HCT116 (cell line): Measurements from ENCODE around the gene PPIF. TPM values are rescaled to one million over a fixed set of nuclear protein-coding genes. Genes with fewer than 3 reads are reported as not detected.

Experiments
- ATAC-seq: fragments of 200-7000 bp; cut with Tn5 transposase; 2 replicates; pipeline ENCODE4 v1.9.1; 2020; ENCODE audit warnings: mild to moderate bottlenecking, moderate library complexity
- BruUV-seq: library from RNA; stranded (reverse); fragments of 400-500 nt; replicated peaks from 2 replicates; lab custom pipeline; 2021; lab: Mats Ljungman, UMichigan
- CTCF ChIA-PET: fragments of 300-600 bp; sonication (Branson Sonifier 250); formaldehyde crosslinking; loops from one replicate; lab custom pipeline; 2021; ENCODE audit warnings: antibody characterized with exemption; lab: Charles Lee
- POLR2A ChIA-PET: fragments of 300-600, 350-600 bp; sonication (Branson Sonifier 250); formaldehyde crosslinking; loops from one replicate; lab custom pipeline; 2021; ENCODE audit warnings: antibody characterized with exemption; lab: Charles Lee
- RAD21 ChIA-PET, 2 experiments: fragments of 300-600 bp; sonication (Branson Sonifier 250); formaldehyde crosslinking; loops; one replicate each; lab custom pipeline; 2023; ENCODE audit warnings: low total read pairs in 2 of 2; ENCODE audit not compliant: uncharacterized antibody in 2 of 2, unreplicated experiment in 2 of 2, low non-redundant PET in 1 of 2; lab: Charles Lee
- DNase-seq: peaks from one replicate; pipeline ENCODE4 v3.0.0-alpha.2; 2010; ENCODE audit warnings: low read depth, low spot score
- H2AFZ ChIP-seq: fragments of 200-600 bp; shearing (Covaris generic), sonication (generic); 2 replicates; pipeline ENCODE4 v1.6.1; 2017; ENCODE audit warnings: low read depth, mixed run types, mixed read lengths, antibody characterized with exemption, low read length; ENCODE audit not compliant: poor library complexity, severe bottlenecking
- H3K27ac ChIP-seq: 2 replicates; pipeline ENCODE4 v1.5.1; 2012; ENCODE audit warnings: low read depth, low read length
- H3K27me3 ChIP-seq: fragments of 200-600 bp; sonication (generic); 2 replicates; pipeline ENCODE4 v1.6.1; 2016; ENCODE audit warnings: mixed run types, low read length, mixed read lengths; ENCODE audit not compliant: insufficient read depth
- H3K36me3 ChIP-seq, 2 experiments: fragments of 200-500 bp in 1 of 2; fragments of 200-600 bp in 1 of 2; sonication (Bioruptor generic) in 1 of 2; sonication (generic) in 1 of 2; 2 replicates each; pipeline versions ENCODE4 v1.5.1 to v1.6.1; 2014 to 2016; ENCODE audit warnings: low read length in 2 of 2, inconsistent platforms in 1 of 2, mixed read lengths in 1 of 2, mixed run types in 1 of 2; ENCODE audit not compliant: insufficient read depth in 2 of 2, control insufficient read depth in 1 of 2
- H3K4me1 ChIP-seq, 2 experiments: fragments of 200-600 bp in 1 of 2; sonication (generic) in 1 of 2; 2 replicates each; pipeline versions ENCODE4 v1.5.1 to v1.6.1; 2012 to 2017; ENCODE audit warnings: low read length in 2 of 2, inconsistent platforms in 1 of 2, mild to moderate bottlenecking in 1 of 2, mixed read lengths in 1 of 2, mixed run types in 1 of 2, moderate library complexity in 1 of 2; ENCODE audit not compliant: insufficient read depth in 2 of 2, control insufficient read depth in 1 of 2
- H3K4me2 ChIP-seq: fragments of 200-600 bp; sonication (generic); 2 replicates; pipeline ENCODE4 v1.6.1; 2017; ENCODE audit warnings: mixed run types, low read length, mixed read lengths
- H3K4me3 ChIP-seq, 2 experiments: fragments of 200-600 bp in 1 of 2; sonication (generic) in 1 of 2; replicated peaks in 1 of 2; 2 replicates each; pipeline ENCODE4 v1.5.1; 2011 to 2016; ENCODE audit warnings: low read length in 2 of 2, control low read depth in 1 of 2, low read depth in 1 of 2, mild to moderate bottlenecking in 1 of 2, mixed read lengths in 1 of 2, mixed run types in 1 of 2
- H3K79me2 ChIP-seq: fragments of 200-600 bp; sonication (generic); 2 replicates; pipeline ENCODE4 v1.6.1; 2017; ENCODE audit warnings: mild to moderate bottlenecking, mixed run types, low read length, moderate library complexity, mixed read lengths; ENCODE audit not compliant: insufficient read depth
- H3K9ac ChIP-seq: fragments of 200-600 bp; sonication (generic); 2 replicates; pipeline ENCODE4 v1.6.1; 2016; ENCODE audit warnings: low read length, mixed read lengths
- H3K9me2 ChIP-seq: fragments of 200-600 bp; sonication (generic), shearing (Covaris generic); 2 replicates; pipeline ENCODE4 v1.6.1; 2017; ENCODE audit warnings: mixed run types, mild to moderate bottlenecking, moderate library complexity; ENCODE audit not compliant: insufficient read depth
- H3K9me3 ChIP-seq, 2 experiments: fragments of 200-500 bp in 1 of 2; fragments of 200-600 bp in 1 of 2; sonication (Bioruptor generic) in 1 of 2; sonication (generic) in 1 of 2; 2 replicates each; pipeline ENCODE4 v1.6.1; 2014 to 2017; ENCODE audit warnings: low read length in 2 of 2, mixed read lengths in 2 of 2, inconsistent platforms in 1 of 2, low read depth in 1 of 2, mild to moderate bottlenecking in 1 of 2, mixed run types in 1 of 2, moderate library complexity in 1 of 2; ENCODE audit not compliant: control insufficient read depth in 1 of 2, insufficient read depth in 1 of 2
- H4K20me1 ChIP-seq: fragments of 200-600 bp; sonication (generic), shearing (Covaris generic); 2 replicates; pipeline ENCODE4 v1.6.1; 2017; ENCODE audit warnings: mixed run types, mild to moderate bottlenecking, moderate library complexity; ENCODE audit not compliant: insufficient read depth
- ATF3 ChIP-seq: IDR thresholded peaks from 2 replicates; pipeline ENCODE4 v1.6.1; 2012
- POLR2A ChIP-seq: IDR thresholded peaks from 2 replicates; pipeline ENCODE4 v1.7.0; 2011; ENCODE audit warnings: borderline replicate concordance; ENCODE audit not compliant: insufficient read depth, insufficient read length; ENCODE audit errors: extremely low read depth
- RAD21 ChIP-seq: IDR thresholded peaks from 2 replicates; pipeline ENCODE4 v1.6.1; 2012; ENCODE audit warnings: low read depth, mild to moderate bottlenecking
- TCF7L2 ChIP-seq: IDR thresholded peaks from 2 replicates; pipeline ENCODE4 v1.7.0; 2011; ENCODE audit warnings: borderline replicate concordance, inconsistent platforms; ENCODE audit not compliant: insufficient read depth, insufficient read length; ENCODE audit errors: extremely low read depth
- ZBTB33 ChIP-seq: IDR thresholded peaks from 2 replicates; pipeline ENCODE4 v1.6.1; 2011; ENCODE audit warnings: mild to moderate bottlenecking, low read length, moderate library complexity; ENCODE audit not compliant: insufficient replicate concordance; ENCODE audit errors: extremely low read depth
- intact Hi-C: fragments of 100-400 bp; cut with micrococcal nuclease; formaldehyde crosslinking; loops from 2 replicates; pipeline ENCODE4 v1.10.0; 2022
- total RNA-seq: library from RNA; stranded (reverse); gene quantifications from one replicate; pipeline ENCODE4 v1.2.1, GENCODE V29; 2021; ENCODE audit not compliant: unreplicated experiment

Gene PPIF
- total RNA-seq, 1 experiment from 2014 or later: 85.0 TPM

- CTCF ChIA-PET: interaction anchor here (0.9 kb wide), 1 partner anchor 11 kb away, joined by 3 read pairs; no protein-coding TSS in a partner anchor
- Histone ChIP-seq H3K27me3 (no peaks in the 10 kb centered on the region), H3K79me2 (no peaks in the 10 kb centered on the region), H3K36me3 (no peaks in the 10 kb centered on the region), H3K9me2 (no peaks in the 10 kb centered on the region), H3K9ac (no peak overlapping the region), H3K27ac (no peak overlapping the region), H3K9me3 (no peaks in the 10 kb centered on the region), H3K4me1 (no peaks in the 10 kb centered on the region), H3K4me2 (no peak overlapping the region), H2AFZ (no peak overlapping the region), H4K20me1 (no peaks in the 10 kb centered on the region), H3K4me3 (no peak overlapping the region)
- intact Hi-C loops: no loop called here
- TF ChIP-seq RAD21 (0 out of 2 replicates have a peak, but pooled peaks have one; percentile 15), TCF7L2 (no peak), ATF3 (no peak), POLR2A (no peak), ZBTB33 (no peak)
- ATAC-seq (no peak), DNase-seq (no peak)
- BruUV-seq: no TSS peak
- POLR2A ChIA-PET: no interaction called here
- RAD21 ChIA-PET: no interaction called here
Measured at GRCh38 chr10:79385804-79386531, 38.7 kb downstream of the PPIF start.
